Panc1 (cell line): ENCODE results near the gene RCOR3. TPM values are rescaled to one million over a fixed set of nuclear protein-coding genes. Genes with fewer than 3 reads are reported as not detected.

Experiments
- ATAC-seq: fragments of 200-7000 bp; cut with Tn5 transposase; 2 replicates; pipeline ENCODE4 v1.9.1; 2020; ENCODE audit warnings: mild to moderate bottlenecking, moderate library complexity
- BruUV-seq: library from RNA; stranded (reverse); fragments of 400-500 nt; replicated peaks from 2 replicates; lab custom pipeline; 2021; lab: Mats Ljungman, UMichigan
- CTCF ChIA-PET: fragments of 300-600 bp; sonication (Branson Sonifier 250); formaldehyde crosslinking; loops from one replicate; lab custom pipeline; 2022; ENCODE audit warnings: antibody characterized with exemption; lab: Charles Lee
- POLR2A ChIA-PET: fragments of 300-600 bp; sonication (Branson Sonifier 250); formaldehyde crosslinking; loops from one replicate; lab custom pipeline; 2022; ENCODE audit warnings: antibody characterized with exemption; lab: Charles Lee
- DNase-seq: peaks from one replicate; pipeline ENCODE4 v3.0.0-alpha.2; 2010; ENCODE audit warnings: low read depth, low spot score
- H3K27ac ChIP-seq: 2 replicates; pipeline ENCODE4 v1.5.1; 2011; ENCODE audit warnings: mild to moderate bottlenecking, low read length, inconsistent platforms
- H3K27me3 ChIP-seq: fragments of 200-500 bp; sonication (Bioruptor generic); 2 replicates; pipeline ENCODE4 v1.6.0; 2014; ENCODE audit warnings: low read length, inconsistent platforms; ENCODE audit not compliant: control insufficient read depth, insufficient read depth
- H3K36me3 ChIP-seq: fragments of 200-500 bp; sonication (Bioruptor generic); 2 replicates; pipeline ENCODE4 v1.5.1; 2014; ENCODE audit warnings: inconsistent platforms, mild to moderate bottlenecking, low read length, moderate library complexity; ENCODE audit not compliant: control insufficient read depth, insufficient read depth
- H3K4me1 ChIP-seq: 2 replicates; pipeline ENCODE4 v1.5.1; 2011; ENCODE audit warnings: inconsistent platforms, mild to moderate bottlenecking, low read length, moderate library complexity; ENCODE audit not compliant: control insufficient read depth, insufficient read depth
- H3K4me3 ChIP-seq, 2 experiments: 2 replicates each; pipeline ENCODE4 v1.5.1; 2011 to 2012; ENCODE audit warnings: low read depth in 2 of 2, low read length in 2 of 2, mild to moderate bottlenecking in 2 of 2, inconsistent platforms in 1 of 2, moderate library complexity in 1 of 2
- H3K9me3 ChIP-seq: fragments of 200-500 bp; sonication (Bioruptor generic); 2 replicates; pipeline ENCODE4 v1.5.1; 2014; ENCODE audit warnings: low read depth, mild to moderate bottlenecking, inconsistent platforms, low read length, moderate library complexity; ENCODE audit not compliant: control insufficient read depth, insufficient read depth
- CTCF ChIP-seq: fragments of 450-650 bp; IDR thresholded peaks from 2 replicates; pipeline ENCODE4 v1.5.1; 2017; ENCODE audit warnings: mild to moderate bottlenecking
- POLR2AphosphoS5 ChIP-seq: IDR thresholded peaks from 2 replicates; pipeline ENCODE4 v1.6.1; 2012; ENCODE audit warnings: mild to moderate bottlenecking, low read depth, low read length, moderate library complexity
- SIN3A ChIP-seq: IDR thresholded peaks from 2 replicates; pipeline ENCODE4 v1.6.1; 2012; ENCODE audit warnings: low read depth, mild to moderate bottlenecking, low read length, moderate library complexity, borderline replicate concordance; ENCODE audit not compliant: insufficient read depth
- TCF7L2 ChIP-seq: IDR thresholded peaks from 2 replicates; pipeline ENCODE4 v1.6.1; 2011; ENCODE audit warnings: mild to moderate bottlenecking, low read depth, low read length, inconsistent platforms
- in situ Hi-C: cut with HindIII; loops from 2 replicates; pipeline ENCODE4 v1.10.0; 2016; ENCODE audit warnings: low sequenced_read_pairs, low pct_unique_long_range_greater_than_20kb
- intact Hi-C: fragments of 100-400 bp; cut with micrococcal nuclease; formaldehyde crosslinking; loops from one replicate; pipeline ENCODE4 v1.10.0; 2022; ENCODE audit not compliant: unreplicated experiment
- total RNA-seq: library from RNA; stranded (reverse); gene quantifications from one replicate; pipeline ENCODE4 v1.2.1, GENCODE V29; 2021; ENCODE audit not compliant: unreplicated experiment
- TF ChIP-seq, protein P1 (sequence below), 2 experiments: IDR thresholded peaks; 2 replicates each; pipeline ENCODE4 v1.6.1; 2011 to 2012; ENCODE audit warnings: low read depth in 2 of 2, control low read depth in 1 of 2, low read length in 1 of 2, mild to moderate bottlenecking in 1 of 2, moderate library complexity in 1 of 2; ENCODE audit not compliant: insufficient read depth in 1 of 2

The RCOR3 gene
- total RNA-seq, 1 experiment from 2014 or later = 40.4 TPM

GRCh38 chr1:211267204-211267857 is 8.2 kb downstream of the RCOR3 start:
- Histone ChIP-seq H3K36me3 (peaks cover 22% of the 10 kb centered on the region), H3K4me3 (no peak overlapping the region), H3K4me1 (no peaks in the 10 kb centered on the region), H3K27me3 (no peaks in the 10 kb centered on the region), H3K27ac (no peak overlapping the region), H3K9me3 (no peaks in the 10 kb centered on the region)
- intact Hi-C loops (no loop called here), in situ Hi-C loops (no loop called here)
- POLR2A ChIA-PET = no interaction called here
- BruUV-seq = TSS peak; percentile 8
- TF ChIP-seq SIN3A = no peak
- TF ChIP-seq TCF7L2 = no peak
- TF ChIP-seq CTCF = no peak
- TF ChIP-seq, protein P1, sequence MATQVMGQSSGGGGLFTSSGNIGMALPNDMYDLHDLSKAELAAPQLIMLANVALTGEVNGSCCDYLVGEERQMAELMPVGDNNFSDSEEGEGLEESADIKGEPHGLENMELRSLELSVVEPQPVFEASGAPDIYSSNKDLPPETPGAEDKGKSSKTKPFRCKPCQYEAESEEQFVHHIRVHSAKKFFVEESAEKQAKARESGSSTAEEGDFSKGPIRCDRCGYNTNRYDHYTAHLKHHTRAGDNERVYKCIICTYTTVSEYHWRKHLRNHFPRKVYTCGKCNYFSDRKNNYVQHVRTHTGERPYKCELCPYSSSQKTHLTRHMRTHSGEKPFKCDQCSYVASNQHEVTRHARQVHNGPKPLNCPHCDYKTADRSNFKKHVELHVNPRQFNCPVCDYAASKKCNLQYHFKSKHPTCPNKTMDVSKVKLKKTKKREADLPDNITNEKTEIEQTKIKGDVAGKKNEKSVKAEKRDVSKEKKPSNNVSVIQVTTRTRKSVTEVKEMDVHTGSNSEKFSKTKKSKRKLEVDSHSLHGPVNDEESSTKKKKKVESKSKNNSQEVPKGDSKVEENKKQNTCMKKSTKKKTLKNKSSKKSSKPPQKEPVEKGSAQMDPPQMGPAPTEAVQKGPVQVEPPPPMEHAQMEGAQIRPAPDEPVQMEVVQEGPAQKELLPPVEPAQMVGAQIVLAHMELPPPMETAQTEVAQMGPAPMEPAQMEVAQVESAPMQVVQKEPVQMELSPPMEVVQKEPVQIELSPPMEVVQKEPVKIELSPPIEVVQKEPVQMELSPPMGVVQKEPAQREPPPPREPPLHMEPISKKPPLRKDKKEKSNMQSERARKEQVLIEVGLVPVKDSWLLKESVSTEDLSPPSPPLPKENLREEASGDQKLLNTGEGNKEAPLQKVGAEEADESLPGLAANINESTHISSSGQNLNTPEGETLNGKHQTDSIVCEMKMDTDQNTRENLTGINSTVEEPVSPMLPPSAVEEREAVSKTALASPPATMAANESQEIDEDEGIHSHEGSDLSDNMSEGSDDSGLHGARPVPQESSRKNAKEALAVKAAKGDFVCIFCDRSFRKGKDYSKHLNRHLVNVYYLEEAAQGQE (IDR thresholded peaks at IDR 0.05; ENCODE audit: insufficient read depth in 1 of 2, low read depth in 2 of 2, low read length in 1 of 2) = no peak
- no peak for TF ChIP-seq POLR2AphosphoS5
- ATAC-seq = no peak
- CTCF ChIA-PET = no interaction called here
- no peak for DNase-seq

GRCh38 chr1:211279340-211279739 is 20.2 kb downstream of the RCOR3 start:
- in situ Hi-C loops (no loop called here), intact Hi-C loops (no loop called here)
- Histone ChIP-seq H3K27me3 (no peaks in the 10 kb centered on the region), H3K9me3 (no peaks in the 10 kb centered on the region), H3K36me3 (peaks cover 47% of the 10 kb centered on the region), H3K4me3 (no peak overlapping the region), H3K4me1 (no peaks in the 10 kb centered on the region), H3K27ac (no peak overlapping the region)
- ATAC-seq (no peak), DNase-seq (no peak)
- TF ChIP-seq SIN3A (no peak), POLR2AphosphoS5 (no peak), TCF7L2 (no peak), CTCF (no peak)
- TF ChIP-seq, protein P1 (IDR thresholded peaks at IDR 0.05; ENCODE audit: insufficient read depth in 1 of 2, low read depth in 2 of 2, low read length in 1 of 2) = no peak
- POLR2A ChIA-PET = no interaction called here
- CTCF ChIA-PET = no interaction called here
- no TSS peak for BruUV-seq
